Kidney tubule cell (primary cell): ENCODE measurements around the gene LPAR5.
A peak's percentile ranks its signal among the peaks of the same experiment; 100 is the strongest.

Source experiments
- DNase-seq: peaks from one replicate; pipeline ENCODE4 v3.0.0-alpha.2; 2018; ENCODE audit warnings: low spot score

Gene LPAR5

DNA sequence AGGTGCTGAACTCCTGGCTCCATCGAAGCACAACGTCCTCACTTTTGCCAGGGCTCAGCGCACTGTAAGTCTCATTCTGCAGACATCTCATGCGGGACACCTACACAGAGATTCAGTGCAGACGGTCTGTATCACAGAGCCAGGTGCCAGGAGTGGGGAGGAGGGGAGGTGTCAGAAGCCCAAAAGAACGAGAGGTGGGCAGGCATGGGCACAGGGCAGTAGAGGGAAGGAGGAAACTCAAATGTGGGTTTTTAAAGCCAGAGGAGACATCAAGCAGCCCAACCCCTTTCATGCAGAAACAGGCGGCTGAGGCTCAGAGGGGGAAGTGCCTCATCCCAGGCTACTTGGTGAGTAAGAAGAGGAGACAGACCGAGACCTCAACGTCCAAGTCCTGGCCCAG is 2.5 kb upstream of the LPAR5 start:
- DNase-seq = no peak

DNA sequence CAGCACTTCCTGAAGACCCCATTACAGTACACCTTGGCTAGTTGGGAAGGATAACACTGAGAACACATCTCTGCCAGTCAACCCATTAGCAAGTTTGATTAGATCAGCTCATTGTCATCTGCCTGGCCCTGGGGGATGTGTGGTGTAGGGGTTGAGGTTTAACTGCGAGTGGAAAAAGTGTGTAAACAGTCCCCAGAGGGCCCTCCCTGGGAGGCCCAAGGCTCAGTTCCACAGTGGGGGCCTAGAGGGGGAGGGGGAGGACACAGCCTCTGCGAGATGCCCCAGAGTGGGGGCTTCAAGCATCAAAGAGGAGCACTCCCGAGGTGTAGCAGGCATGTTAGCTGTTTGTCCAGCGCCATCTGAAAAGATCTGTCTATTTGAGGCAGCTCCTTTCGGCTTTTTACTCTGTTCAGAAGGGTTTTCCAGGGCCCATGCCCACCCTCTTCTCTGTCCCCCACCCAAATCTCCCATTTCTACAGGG is 344 bp downstream of the LPAR5 start:
- DNase-seq = no peak

DNA sequence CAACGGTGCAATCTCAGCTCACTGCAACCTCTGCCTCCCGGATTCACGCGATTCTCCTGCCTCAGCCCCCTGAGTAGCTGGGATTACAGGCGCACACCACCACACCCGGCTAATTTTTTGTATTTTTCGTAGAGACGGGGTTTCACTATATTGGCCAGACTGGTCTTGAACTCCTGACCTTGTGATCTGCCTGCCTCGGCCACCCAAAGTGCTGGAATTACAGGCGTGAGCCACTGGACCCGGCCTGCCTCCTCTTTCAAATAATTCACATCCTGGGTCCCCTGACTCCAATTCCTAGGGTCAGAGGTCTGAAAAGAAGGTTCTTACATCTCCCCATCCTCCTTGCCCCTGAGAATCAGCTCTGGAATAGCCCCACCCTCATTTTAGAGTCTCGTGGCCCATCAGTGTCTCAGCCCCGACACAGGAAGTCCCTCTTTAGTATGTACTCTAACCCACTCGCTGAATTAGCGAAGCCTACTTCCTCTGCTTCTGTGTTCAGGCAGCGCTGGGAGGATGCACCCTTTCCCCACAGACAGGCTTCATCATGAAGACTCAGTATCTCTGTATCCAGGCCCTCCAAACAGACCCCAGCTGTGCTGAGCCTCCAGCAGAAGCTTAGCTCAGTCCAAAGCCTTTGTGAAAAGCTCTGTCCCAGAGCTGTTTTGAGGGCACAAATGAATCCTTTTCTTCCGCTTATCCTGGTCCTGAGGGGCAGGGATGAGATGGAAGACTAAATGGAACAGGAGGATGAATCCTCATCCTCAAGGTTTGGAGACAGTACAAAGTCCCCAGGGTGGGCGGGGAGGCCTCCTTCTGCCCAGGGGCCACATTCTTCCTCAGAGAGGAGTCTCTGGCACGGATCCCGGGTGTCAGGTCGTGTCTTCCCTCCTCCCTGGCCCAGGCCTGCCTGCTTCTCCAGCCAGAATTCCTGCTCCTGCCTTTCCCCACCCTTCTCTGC is 3.5 kb downstream of the LPAR5 start:
- peak; percentile 15 for DNase-seq

GRCh38 chr12:6631549-6631961 is 4.2 kb downstream of the LPAR5 start:
- no peak for DNase-seq

- no peak for DNase-seq
Measured at GRCh38 chr12:6630736-6631135, 5.0 kb downstream of the LPAR5 start.

GRCh38 chr12:6627616-6628015 is 8.1 kb downstream of the LPAR5 start:
- no peak for DNase-seq

DNA sequence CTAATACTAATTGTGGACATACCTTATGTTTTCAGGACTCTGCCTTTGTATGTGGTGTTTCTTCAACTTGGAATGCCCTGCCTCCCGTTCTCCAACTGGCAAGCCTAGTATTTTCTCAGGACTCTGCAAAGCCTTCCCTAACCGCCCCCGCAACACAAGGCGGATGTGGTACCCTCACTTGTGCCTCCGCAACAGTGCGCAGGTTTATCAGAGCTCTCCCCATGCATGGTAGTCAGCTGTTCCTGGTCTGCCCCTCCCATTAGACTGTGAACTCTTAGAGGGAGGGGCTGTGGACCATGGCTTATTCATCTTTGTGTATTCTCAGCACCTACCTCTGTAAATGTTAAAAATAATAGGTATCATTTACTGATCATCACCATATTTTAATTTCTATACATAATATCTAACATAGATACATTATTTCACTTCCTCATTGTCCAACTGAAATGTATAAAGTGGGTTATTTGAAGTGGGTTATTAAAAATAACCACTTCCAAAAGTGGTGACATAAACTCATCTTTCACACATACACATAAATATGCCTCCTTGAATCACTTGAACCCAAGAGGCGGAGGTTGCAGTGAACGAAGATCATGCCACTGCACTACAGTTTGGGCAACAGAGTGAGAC is 9.0 kb downstream of the LPAR5 start:
- DNase-seq = no peak

DNA sequence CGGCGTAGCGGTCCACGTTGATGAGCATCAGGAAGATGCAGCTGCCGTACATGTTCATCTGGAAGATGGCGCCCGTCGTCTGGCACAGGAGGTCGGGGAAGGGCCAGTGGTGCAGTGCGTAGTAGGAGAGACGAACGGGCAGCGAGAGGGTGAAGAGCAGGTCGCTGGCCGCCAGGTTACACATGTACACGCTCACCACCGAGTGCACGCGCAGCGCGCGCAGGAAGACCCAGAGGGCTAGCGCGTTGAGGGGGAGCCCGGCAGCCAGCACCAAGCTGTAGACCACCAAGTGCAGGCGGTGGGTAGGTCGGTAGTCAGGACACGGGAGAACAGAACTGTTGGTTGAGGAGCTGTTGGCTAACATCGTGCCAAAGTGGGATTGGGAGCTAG is 14.9 kb downstream of the LPAR5 start:
- no peak for DNase-seq

DNA sequence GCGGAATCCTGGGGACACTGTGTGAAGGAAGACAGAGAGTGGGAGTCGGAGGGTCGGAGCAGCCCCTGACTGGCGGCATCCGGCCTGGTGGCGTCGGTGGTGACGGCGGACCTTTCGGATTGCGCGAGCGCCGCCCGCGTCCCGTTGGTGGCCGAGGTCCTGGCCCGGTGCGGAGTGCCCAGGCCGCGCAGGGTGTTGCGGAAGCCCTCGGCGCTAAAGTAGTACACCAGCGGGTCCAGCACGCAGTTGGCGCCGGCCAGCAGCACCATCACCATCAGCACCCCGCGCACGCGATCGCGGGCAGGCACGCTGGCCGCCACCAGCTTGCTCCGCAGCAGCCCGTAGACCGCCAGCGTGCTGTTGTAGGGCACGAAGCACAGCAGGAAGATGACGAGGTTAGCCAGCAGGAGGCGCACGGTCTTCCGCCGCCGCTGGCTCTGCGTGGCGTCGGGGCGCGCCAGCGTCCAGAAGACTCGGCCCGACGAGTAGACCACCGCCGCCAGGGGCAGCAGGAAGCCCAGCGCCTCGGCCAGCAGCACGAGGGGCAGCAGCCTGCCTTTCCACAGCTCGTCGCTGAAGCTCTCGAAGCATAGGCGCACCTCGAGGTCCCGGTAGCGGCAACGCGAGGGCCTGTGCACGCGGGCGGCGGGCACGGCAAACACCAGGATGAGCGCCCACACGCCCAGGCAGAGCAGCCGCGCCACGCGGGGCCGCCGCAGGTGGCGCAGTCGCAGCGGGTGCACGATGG is 15.4 kb downstream of the LPAR5 start:
- DNase-seq = peak; percentile 53

DNA sequence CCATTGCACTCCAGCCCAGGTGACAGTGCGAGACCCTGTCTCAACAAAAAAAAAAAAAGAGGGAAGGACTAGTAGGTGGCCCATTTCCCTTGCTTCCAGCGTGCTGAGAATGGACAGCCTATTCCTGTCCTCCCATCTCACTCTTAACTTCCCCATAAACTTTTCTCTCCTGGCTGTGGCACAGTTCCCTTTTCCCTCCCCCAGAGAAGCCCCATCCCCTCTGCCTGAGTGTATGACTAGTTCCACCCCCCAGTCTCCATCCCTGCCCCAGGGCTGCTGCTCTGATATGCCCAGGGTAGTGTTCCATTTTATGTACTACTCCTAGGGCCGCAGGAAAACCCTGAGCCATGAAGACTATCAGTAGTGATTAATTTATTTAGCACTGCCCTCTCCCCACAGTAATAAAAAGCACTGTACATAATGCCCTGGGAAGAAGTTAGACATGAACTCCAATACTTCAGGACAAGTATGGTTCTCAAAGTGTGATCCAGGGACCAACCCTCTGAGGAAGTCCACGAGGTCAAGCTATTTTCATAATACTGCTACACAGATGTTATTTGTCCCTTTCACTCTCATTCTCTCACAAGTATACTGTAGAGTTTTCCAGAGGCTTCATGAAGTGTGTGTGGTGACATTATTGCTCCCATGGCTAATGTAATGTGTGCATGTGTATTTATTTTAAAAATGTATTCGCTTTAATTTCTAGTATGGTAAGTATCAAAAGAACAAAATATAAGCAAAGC is 17.1 kb downstream of the LPAR5 start:
- DNase-seq = no peak

- DNase-seq = no peak
Measured at GRCh38 chr12:6615802-6616201, 20.0 kb downstream of the LPAR5 start.

- DNase-seq = peak; percentile 21
Measured at GRCh38 chr12:6614513-6615172, 21.1 kb downstream of the LPAR5 start.

- DNase-seq = peak; percentile 93
Measured at GRCh38 chr12:6613776-6614512, 21.8 kb downstream of the LPAR5 start.

DNA sequence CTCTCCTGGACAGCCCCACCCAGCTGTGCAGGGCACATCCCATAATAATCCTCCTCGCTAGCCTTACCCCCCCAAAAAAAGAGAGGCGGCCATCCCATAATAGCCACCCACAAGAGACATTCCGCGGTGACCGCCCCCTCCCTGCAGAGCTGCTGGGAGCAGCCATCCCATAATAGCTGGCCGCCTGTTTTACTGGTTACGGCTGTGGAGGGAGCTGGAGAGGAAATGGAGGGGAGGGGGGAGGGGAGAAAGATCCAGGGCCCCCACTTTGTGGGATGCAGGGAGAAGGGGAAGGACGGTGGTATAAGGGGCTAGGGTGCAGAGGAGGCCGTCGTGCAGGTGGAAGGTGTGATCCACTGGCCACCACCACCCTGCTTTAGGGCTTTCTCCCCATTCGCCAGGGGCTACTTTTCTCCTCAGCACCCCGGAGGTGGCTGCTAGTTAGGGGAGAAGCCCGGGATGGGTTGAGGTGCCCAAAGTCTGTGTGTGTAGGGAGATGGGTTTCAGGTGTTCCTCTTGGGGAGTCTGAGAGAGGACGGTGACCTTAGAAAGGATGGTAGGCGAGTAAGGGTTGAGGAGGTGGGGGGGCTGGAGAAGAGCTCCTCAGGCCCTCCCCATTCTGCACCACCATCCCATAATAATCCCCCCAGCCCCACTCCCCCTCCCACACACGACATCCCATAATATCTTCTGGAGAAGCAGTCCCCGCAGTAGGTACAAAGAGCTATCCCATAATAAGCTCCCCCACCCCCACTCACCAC is 22.6 kb downstream of the LPAR5 start:
- peak; percentile 73 for DNase-seq

GRCh38 chr12:6612652-6613014 is 23.1 kb downstream of the LPAR5 start:
- DNase-seq = no peak

GRCh38 chr12:6612247-6612646 is 23.5 kb downstream of the LPAR5 start:
- DNase-seq = no peak

DNA sequence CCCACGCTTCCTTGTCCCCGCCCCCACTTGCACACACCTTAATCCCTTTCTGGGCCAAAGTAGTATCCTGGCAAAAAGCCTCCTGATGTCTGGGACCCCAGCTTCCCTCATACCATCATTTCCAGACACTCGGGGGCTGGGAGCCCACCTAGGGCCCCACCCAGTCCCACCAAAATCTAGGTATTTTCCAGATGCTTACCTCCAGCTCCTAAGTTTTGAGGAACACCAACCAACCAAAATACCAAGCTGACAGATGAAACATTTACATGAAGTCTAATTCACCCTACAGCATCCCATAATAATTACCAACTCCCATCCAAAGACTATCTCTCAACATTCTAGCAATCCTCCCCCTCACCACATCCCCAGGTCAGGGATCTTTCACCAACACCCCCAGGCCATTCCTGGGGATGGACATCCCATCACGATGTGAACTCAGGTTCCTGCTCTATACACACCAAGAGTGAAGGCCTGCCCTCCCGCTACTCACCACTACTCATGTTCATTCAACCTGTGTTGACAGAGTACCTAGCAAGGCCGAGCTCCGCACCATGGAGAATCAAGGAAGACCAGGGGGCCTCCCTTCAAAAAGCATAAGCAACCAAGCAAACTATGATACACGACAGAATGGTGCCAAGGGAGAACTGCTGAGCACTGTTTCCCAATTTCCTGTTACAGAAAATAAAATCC is 27.0 kb downstream of the LPAR5 start:
- DNase-seq = no peak

GRCh38 chr12:6607751-6608591 is 27.8 kb downstream of the LPAR5 start:
- DNase-seq = peak; percentile 81
